Osteoblast (primary cell): ENCODE data around the gene TRDMT1. TPM values are rescaled to one million over a fixed set of nuclear protein-coding genes. Genes with fewer than 3 reads are reported as not detected.

Source experiments
- DNase-seq: peaks from one replicate; pipeline ENCODE4 v3.0.0; 2011; ENCODE audit warnings: low spot score, mixed read lengths; ENCODE audit not compliant: insufficient read length; ENCODE audit errors: missing footprints
- H2AFZ ChIP-seq: 2 replicates; pipeline ENCODE4 v1.6.0; 2011; ENCODE audit warnings: mild to moderate bottlenecking, low read length
- H3K27ac ChIP-seq: 2 replicates; pipeline ENCODE4 v1.5.1; 2011; ENCODE audit warnings: mild to moderate bottlenecking, low read depth, low read length, moderate library complexity
- H3K27me3 ChIP-seq: 2 replicates; pipeline ENCODE4 v1.6.0; 2012; ENCODE audit warnings: mild to moderate bottlenecking, control low read depth, inconsistent platforms, low read length, moderate library complexity; ENCODE audit not compliant: insufficient read depth
- H3K36me3 ChIP-seq: 2 replicates; pipeline ENCODE4 v1.5.1; 2011; ENCODE audit warnings: mild to moderate bottlenecking, low read length, control low read depth, moderate library complexity; ENCODE audit not compliant: insufficient read depth
- H3K4me1 ChIP-seq: 2 replicates; pipeline ENCODE4 v1.5.1; 2011; ENCODE audit warnings: mild to moderate bottlenecking, low read length, control low read depth, moderate library complexity; ENCODE audit not compliant: insufficient read depth
- H3K4me2 ChIP-seq: 2 replicates; pipeline ENCODE4 v1.6.0; 2011; ENCODE audit warnings: mild to moderate bottlenecking, low read length; ENCODE audit not compliant: insufficient read depth
- H3K4me3 ChIP-seq: fragments of 200-600 bp; sonication (generic); 3 replicates; pipeline ENCODE4 v1.5.1; 2012; ENCODE audit warnings: mild to moderate bottlenecking, low read length, inconsistent platforms; ENCODE audit not compliant: insufficient read depth
- H3K79me2 ChIP-seq: 2 replicates; pipeline ENCODE4 v1.6.0; 2012; ENCODE audit warnings: mild to moderate bottlenecking, low read length, control low read depth, inconsistent platforms; ENCODE audit not compliant: insufficient read depth
- H3K9me3 ChIP-seq: 2 replicates; pipeline ENCODE4 v1.5.1; 2011; ENCODE audit warnings: low read depth, low read length, control low read depth
- H4K20me1 ChIP-seq: 2 replicates; pipeline ENCODE4 v1.6.0; 2012; ENCODE audit warnings: mild to moderate bottlenecking, low read length, control low read depth; ENCODE audit not compliant: insufficient read depth
- CTCF ChIP-seq: IDR thresholded peaks from 2 replicates; pipeline ENCODE4 v1.5.1; 2011; ENCODE audit warnings: mild to moderate bottlenecking, low read depth, low read length, moderate library complexity; ENCODE audit errors: extremely low read depth
- total RNA-seq: library from RNA; depleted of rRNA; stranded (reverse); fragments of >200 nt; gene quantifications from 2 replicates; pipeline ENCODE4 v1.2.3, GENCODE V29; 2012

The TRDMT1 gene
- total RNA-seq, 1 donor, result 7.6 TPM

- H4K20me1 ChIP-seq, result no peaks in the 10 kb centered on the region
- no peak overlapping the region for H3K4me2 ChIP-seq
- H3K79me2 ChIP-seq, result peaks cover 2% of the 10 kb centered on the region
- H3K27ac ChIP-seq, result no peak overlapping the region
- no peak overlapping the region for H2AFZ ChIP-seq
- no peaks in the 10 kb centered on the region for H3K27me3 ChIP-seq
- TF ChIP-seq CTCF, result no peak
- H3K9me3 ChIP-seq, result no peaks in the 10 kb centered on the region
- no peak overlapping the region for H3K4me3 ChIP-seq
- no peak for DNase-seq
- H3K4me1 ChIP-seq, result no peaks in the 10 kb centered on the region
- H3K36me3 ChIP-seq, result no peaks in the 10 kb centered on the region
These were observed 15.6 kb downstream of the TRDMT1 start for GRCh38 chr10:17185873-17186272.

- DNase-seq, result no peak
- peak; percentile 33 for TF ChIP-seq CTCF
- H2AFZ ChIP-seq, result no peak overlapping the region
- H4K20me1 ChIP-seq, result no peaks in the 10 kb centered on the region
- no peaks in the 10 kb centered on the region for H3K9me3 ChIP-seq
- no peak overlapping the region for H3K27ac ChIP-seq
- peaks cover 2% of the 10 kb centered on the region for H3K79me2 ChIP-seq
- peaks cover 7% of the 10 kb centered on the region for H3K4me1 ChIP-seq
- H3K27me3 ChIP-seq, result no peaks in the 10 kb centered on the region
- H3K4me3 ChIP-seq, result no peak overlapping the region
- no peak overlapping the region for H3K4me2 ChIP-seq
- no peaks in the 10 kb centered on the region for H3K36me3 ChIP-seq
These were observed 18.4 kb downstream of the TRDMT1 start for GRCh38 chr10:17183110-17183509.

GRCh38 chr10:17181751-17182150 is 19.7 kb downstream of the TRDMT1 start:
- H3K9me3 ChIP-seq, result no peaks in the 10 kb centered on the region
- H4K20me1 ChIP-seq, result no peaks in the 10 kb centered on the region
- no peak overlapping the region for H3K4me3 ChIP-seq
- no peaks in the 10 kb centered on the region for H3K36me3 ChIP-seq
- H3K79me2 ChIP-seq, result peaks cover 2% of the 10 kb centered on the region
- peaks cover 7% of the 10 kb centered on the region for H3K4me1 ChIP-seq
- no peak overlapping the region for H2AFZ ChIP-seq
- TF ChIP-seq CTCF, result no peak
- no peak overlapping the region for H3K4me2 ChIP-seq
- no peak for DNase-seq
- no peak overlapping the region for H3K27ac ChIP-seq
- H3K27me3 ChIP-seq, result no peaks in the 10 kb centered on the region

GRCh38 chr10:17181110-17181509 is 20.4 kb downstream of the TRDMT1 start:
- Histone ChIP-seq H3K4me2 (no peak overlapping the region), H3K36me3 (no peaks in the 10 kb centered on the region), H4K20me1 (no peaks in the 10 kb centered on the region), H3K79me2 (peaks cover under 1% of the 10 kb centered on the region), H3K9me3 (no peaks in the 10 kb centered on the region), H3K27me3 (no peaks in the 10 kb centered on the region), H2AFZ (no peak overlapping the region), H3K27ac (no peak overlapping the region), H3K4me1 (peaks cover 7% of the 10 kb centered on the region), H3K4me3 (no peak overlapping the region)
- no peak for DNase-seq
- TF ChIP-seq CTCF, result no peak
